Stomach (tissue), 9 donors: Measurements from ENCODE around the gene KLHL21. TPM values are rescaled to one million over a fixed set of nuclear protein-coding genes. Genes with fewer than 3 reads are reported as not detected.

Experiments
- DNase-seq, 2 donors: peaks; one replicate each; pipeline versions ENCODE4 v3.0.0 to v3.0.0-alpha.2; 2013 to 2019
- H3K27ac ChIP-seq, 5 donors: fragments of 200-600 bp in 4 of 5; sonication (generic) in 4 of 5; one replicate each; pipeline ENCODE4 v1.5.1; 2013 to 2019; ENCODE audit warnings: mild to moderate bottlenecking in 1 of 5, moderate library complexity in 1 of 5
- H3K27me3 ChIP-seq, 3 donors: fragments of 200-600 bp; sonication (generic); one replicate each; pipeline ENCODE4 v1.5.1; 2017 to 2019; ENCODE audit warnings: mixed run types in 1 of 3
- H3K36me3 ChIP-seq, 4 donors: fragments of 200-600 bp; sonication (generic); 1 replicate in 3 of 4; 2 replicates in 1 of 4; pipeline ENCODE4 v1.5.1; 2016 to 2019
- H3K4me1 ChIP-seq, 4 donors: fragments of 200-600 bp; sonication (generic); one replicate each; pipeline ENCODE4 v1.5.1; 2016 to 2019
- H3K4me3 ChIP-seq, 4 donors: fragments of 200-600 bp; sonication (generic) in 3 of 4; one replicate each; pipeline ENCODE4 v1.5.1; 2016 to 2019; ENCODE audit warnings: mild to moderate bottlenecking in 1 of 4
- H3K9me3 ChIP-seq, 4 donors: fragments of 200-600 bp; sonication (generic); one replicate each; pipeline ENCODE4 v1.5.1; 2016 to 2019
- CTCF ChIP-seq, 7 experiments: fragments of 450-650 bp in 4 of 7; fragments of 200-600 bp in 3 of 7; sonication (generic) in 3 of 7; IDR thresholded peaks; one replicate each; pipeline ENCODE4 v1.5.1; 2016 to 2019; ENCODE audit warnings: antibody characterized with exemption in 7 of 7, control low read depth in 2 of 7, mild to moderate bottlenecking in 1 of 7
- EP300 ChIP-seq: sonication (generic); formaldehyde crosslinking; IDR thresholded peaks from one replicate; pipeline ENCODE4 v1.6.1; 2017; ENCODE audit warnings: antibody characterized with exemption
- POLR2A ChIP-seq, 4 donors: fragments of 450-650 bp; IDR thresholded peaks; one replicate each; pipeline ENCODE4 v1.6.1; 2016; ENCODE audit warnings: antibody characterized with exemption in 4 of 4, control low read depth in 2 of 4, mild to moderate bottlenecking in 1 of 4, moderate library complexity in 1 of 4
- POLR2AphosphoS5 ChIP-seq, 3 donors: sonication (generic); formaldehyde crosslinking; IDR thresholded peaks; one replicate each; pipeline ENCODE4 v1.6.1; 2016; ENCODE audit warnings: antibody characterized with exemption in 3 of 3
- WGBS, 5 donors: extraction: QIAGEN DNeasy Blood & Tissue Kit in 3 of 5; methylation state at CpG; one replicate each; pipeline versions ENCODE4 v1.1.5 to v1.1.7; 2013 to 2018; 5-methylcytosine and 5-hydroxymethylcytosine counted together
- intact Hi-C: fragments of 100-400 bp; cut with DNase I; formaldehyde crosslinking; loops from one replicate; pipeline ENCODE4 v1.15.1; 2023; ENCODE audit warnings: low total_unique reads
- polyA plus RNA-seq, 3 donors: library from polyadenylated mRNA; stranded (reverse); fragments of 200-250 nt; gene quantifications; one replicate each; pipeline ENCODE4 v1.2.3, GENCODE V29; 2013
- total RNA-seq, 5 donors: library from RNA; depleted of rRNA; stranded (reverse); fragments of >200 nt; gene quantifications; one replicate each; pipeline versions ENCODE4 v1.1.0 to v1.2.3, GENCODE V29; 2014 to 2016
- donor health status: healthy with polysubstance abuse.
- donor health status: Bipolar disorder and iron deficiency.
- donor health status: healthy.

Gene KLHL21
- total and polyA plus RNA-seq, 8 donors: 9.2 to 59.8 (median 19.4) TPM

- H3K27ac ChIP-seq: peak overlapping the region; percentile 62 to 99 (median 98)
- H3K4me1 ChIP-seq: peaks cover 32 to 68% (median 56%) of the 10 kb centered on the region in 4 donors
- peak overlapping the region in 1 of 4 donors; percentile 24 for H3K4me3 ChIP-seq
- H3K36me3 ChIP-seq: peaks cover 0 to 11% (median 5%) of the 10 kb centered on the region in 4 donors
- intact Hi-C loops: no loop called here
- peak in 1 of 2 donors; percentile 46 for DNase-seq
- no peaks in the 10 kb centered on the region for H3K27me3 ChIP-seq
- no peak for TF ChIP-seq CTCF (IDR thresholded peaks at IDR 0.05)
- no peak for TF ChIP-seq POLR2AphosphoS5 (IDR thresholded peaks at IDR 0.05)
- no peak for TF ChIP-seq POLR2A (IDR thresholded peaks at IDR 0.05)
- TF ChIP-seq EP300: no peak
- no peaks in the 10 kb centered on the region for H3K9me3 ChIP-seq
- WGBS, 5 donors: 37 to 52% (median 39%) methylated on average over 10 of the region's 10 CpGs
These were observed 20.9 kb downstream of the KLHL21 start for GRCh38 chr1:6581561-6582305.

- Histone ChIP-seq H3K36me3 (peaks cover 0 to 5% (median 1%) of the 10 kb centered on the region in 4 donors), H3K4me1 (peaks cover 32 to 61% (median 52%) of the 10 kb centered on the region in 4 donors), H3K9me3 (no peaks in the 10 kb centered on the region), H3K27me3 (no peaks in the 10 kb centered on the region), H3K27ac (peak overlapping the region; percentile 94 to 99 (median 98)), H3K4me3 (peak overlapping the region; percentile 74 to 97 (median 92))
- intact Hi-C loops: no loop called here
- 13 to 26% (median 22%) methylated on average over 17 to 19 of the region's 19 CpGs for WGBS, 5 donors
- TF ChIP-seq POLR2AphosphoS5 (IDR thresholded peaks at IDR 0.05) (no peak), POLR2A (IDR thresholded peaks at IDR 0.05) (no peak), CTCF (IDR thresholded peaks at IDR 0.05) (no peak), EP300 (no peak)
- peak in 1 of 2 donors; percentile 32 for DNase-seq
These were observed 21.9 kb downstream of the KLHL21 start for GRCh38 chr1:6580593-6581409.

GRCh38 chr1:6580119-6580592 is 22.5 kb downstream of the KLHL21 start:
- TF ChIP-seq CTCF (IDR thresholded peaks at IDR 0.05) (no peak), EP300 (no peak), POLR2AphosphoS5 (IDR thresholded peaks at IDR 0.05) (no peak), POLR2A (IDR thresholded peaks at IDR 0.05) (no peak)
- DNase-seq: peak in 1 of 2 donors; percentile 43
- peaks cover 32 to 56% (median 51%) of the 10 kb centered on the region in 4 donors for H3K4me1 ChIP-seq
- peak overlapping the region; percentile 94 to 99 (median 98) for H3K27ac ChIP-seq
- H3K27me3 ChIP-seq: no peaks in the 10 kb centered on the region
- WGBS, 5 donors: 0 to 3% (median 1%) methylated on average over 13 to 30 of the region's 30 CpGs
- intact Hi-C loops: no loop called here
- H3K4me3 ChIP-seq: peak overlapping the region; percentile 74 to 97 (median 92)
- no peaks in the 10 kb centered on the region for H3K9me3 ChIP-seq
- H3K36me3 ChIP-seq: peaks cover 0 to 5% (median 0%) of the 10 kb centered on the region in 4 donors
